Amygdala (tissue), 56 donors: ENCODE results near the gene GNPDA1.
A peak's percentile ranks its signal among the peaks of the same experiment; 100 is the strongest.

Source experiments
- DNase-seq, 56 donors: peaks; one replicate each; lab custom pipeline; 2025; lab: John Stamatoyannopoulos, UW

The GNPDA1 gene

DNA sequence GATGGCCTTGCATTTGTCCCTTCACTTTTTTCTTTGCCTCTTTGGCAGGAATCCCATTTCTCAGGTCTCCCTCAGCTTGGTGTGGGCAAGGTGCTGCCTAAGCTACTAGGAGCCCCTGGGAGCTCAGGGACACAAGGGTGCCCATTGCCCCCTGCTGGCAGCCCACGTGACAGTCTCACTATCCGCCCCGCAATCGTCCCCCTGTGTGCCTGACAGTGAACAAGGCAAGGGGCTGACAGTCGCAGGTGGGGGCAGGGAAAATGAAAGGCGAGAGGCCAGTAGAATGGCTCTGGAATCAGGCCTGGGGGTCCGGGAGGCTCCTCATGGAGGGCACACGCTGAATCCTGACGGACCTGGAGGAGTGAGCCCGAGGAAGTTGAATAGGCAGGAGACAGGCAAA, 52.8 kb downstream of the GNPDA1 start:
- DNase-seq = no peak

DNA sequence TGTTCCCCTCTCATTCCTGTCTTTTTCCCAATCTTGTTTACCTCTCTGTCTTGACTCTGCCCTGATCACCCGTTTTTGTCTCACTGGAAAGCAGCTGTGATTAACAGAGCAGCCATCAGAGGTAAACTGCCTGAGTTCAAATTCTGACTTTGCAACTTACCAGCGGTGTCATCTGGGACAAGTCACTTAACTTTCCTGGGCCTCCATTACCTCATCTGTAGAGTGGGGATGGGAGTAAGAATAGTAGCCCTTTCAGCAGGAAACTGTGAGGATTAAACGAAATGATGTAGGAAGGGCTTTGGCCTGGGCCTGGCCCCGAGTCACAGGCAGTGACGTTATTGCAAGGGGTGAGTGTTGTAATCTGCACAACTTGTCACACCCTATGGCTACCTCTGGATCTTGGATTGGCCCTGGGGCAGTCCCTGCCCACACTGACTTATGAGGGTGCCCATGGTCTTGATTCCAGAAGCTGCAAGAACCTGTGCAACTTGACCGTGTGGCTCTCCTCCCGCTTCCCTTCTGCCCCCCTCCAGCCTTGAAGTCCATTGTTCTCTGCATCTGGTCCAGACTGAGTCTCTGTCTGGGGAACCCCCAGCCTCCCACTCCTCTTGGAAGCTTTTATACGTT, 54.2 kb downstream of the GNPDA1 start:
- DNase-seq = no peak

DNA sequence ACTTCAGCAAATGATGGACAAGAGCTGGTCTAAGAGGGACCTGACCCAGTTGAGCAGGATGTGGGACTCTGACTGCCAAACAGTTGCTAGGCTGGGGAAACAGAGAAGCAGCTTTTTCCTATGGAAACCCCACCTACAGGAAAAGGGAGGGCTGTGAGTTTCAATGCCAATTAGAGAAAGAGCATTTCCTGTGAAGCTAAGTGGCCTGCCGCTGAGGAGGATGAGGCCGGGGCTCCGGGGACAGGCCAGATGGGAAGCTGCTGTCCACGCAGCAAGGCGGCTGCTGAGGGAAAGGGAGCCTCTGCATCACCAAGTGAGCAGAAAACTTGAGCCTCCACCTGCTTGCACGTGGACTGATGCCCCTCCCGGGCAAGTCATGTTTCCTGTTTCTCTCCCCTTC, 54.7 kb downstream of the GNPDA1 start, which contains the start of gene PCDH12:
TSS of gene PCDH12 (minus strand) at position 90 of the 400 bp plus-strand sequence. CDS start 351 bp downstream, outside the sequence.
- no peak for DNase-seq

GRCh38 chr5:141957367-141957996, 55.3 kb downstream of the GNPDA1 start:
- no peak for DNase-seq

DNA sequence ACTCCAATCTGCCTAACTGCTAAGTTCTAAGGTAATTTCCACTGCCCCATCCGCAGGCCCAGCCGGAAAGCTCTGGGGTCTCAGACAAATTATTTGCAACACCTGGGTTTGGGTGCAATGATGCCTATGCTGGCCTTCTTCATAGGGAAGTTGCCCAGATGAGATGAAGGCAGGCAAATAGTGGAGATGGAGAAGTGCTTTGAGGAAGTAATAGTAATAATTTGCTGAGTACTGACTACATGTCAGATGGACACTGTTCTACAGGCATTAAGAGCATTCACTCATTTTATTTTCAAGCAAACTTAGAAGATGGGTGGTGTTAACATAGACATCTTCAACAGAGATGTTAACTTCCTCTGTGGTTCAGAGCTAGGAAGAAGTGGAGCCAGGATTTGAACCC, 58.6 kb downstream of the GNPDA1 start:
- no peak for DNase-seq

GRCh38 chr5:141952020-141952419, 60.8 kb downstream of the GNPDA1 start:
- DNase-seq = no peak

DNA sequence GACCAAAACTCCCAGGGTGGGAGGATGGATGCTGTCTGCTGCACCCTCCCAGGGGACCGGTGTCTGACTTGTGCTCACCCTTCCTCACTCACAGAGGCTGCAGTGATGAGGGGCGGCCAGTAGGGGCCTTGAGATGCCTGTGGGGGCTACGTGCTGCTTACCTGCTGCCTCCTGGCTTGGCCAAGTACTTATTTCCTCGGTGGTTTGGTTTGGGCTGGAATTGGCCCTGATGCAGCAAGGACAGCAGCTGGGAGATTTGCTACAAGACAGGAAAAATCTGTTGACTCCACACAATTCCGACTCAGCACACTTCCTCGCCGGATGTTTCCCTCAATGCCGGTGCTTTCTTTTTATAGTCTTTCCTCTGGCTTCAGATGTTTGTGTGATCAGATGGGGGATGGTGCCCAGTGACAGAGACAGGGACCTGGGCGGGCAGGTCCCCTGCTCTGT, 61.5 kb downstream of the GNPDA1 start:
- DNase-seq = peak in 1 of 56 donors; percentile 19
